Lower leg skin (tissue), 4 donors: ENCODE measurements around the gene NRXN2. TPM values are rescaled to one million over a fixed set of nuclear protein-coding genes. Genes with fewer than 3 reads are reported as not detected.

ENCODE experiments used
- DNase-seq, 2 donors: peaks; one replicate each; pipeline ENCODE4 v3.0.0-alpha.2; 2019; ENCODE audit warnings: low spot score in 2 of 2
- H3K4me3 ChIP-seq: fragments of 200-600 bp; sonication (generic); 2 replicates; pipeline ENCODE4 v1.5.1; 2017; ENCODE audit warnings: mild to moderate bottlenecking, low read depth; ENCODE audit not compliant: poor library complexity, severe bottlenecking
- CTCF ChIP-seq, 3 donors: fragments of 450-650 bp; IDR thresholded peaks; one replicate each; pipeline ENCODE4 v1.5.1; 2016; ENCODE audit warnings: antibody characterized with exemption in 3 of 3, mild to moderate bottlenecking in 3 of 3, moderate library complexity in 2 of 3
- POLR2A ChIP-seq, 2 donors: fragments of 450-650 bp; IDR thresholded peaks; one replicate each; pipeline ENCODE4 v1.6.1; 2016 to 2017; ENCODE audit warnings: antibody characterized with exemption in 2 of 2, mild to moderate bottlenecking in 1 of 2, moderate library complexity in 1 of 2
- WGBS, 2 donors: methylation state at CpG; one replicate each; pipeline ENCODE4 v1.1.5; 2018; 5-methylcytosine and 5-hydroxymethylcytosine counted together
- intact Hi-C: fragments of 100-400 bp; cut with DNase I; formaldehyde crosslinking; loops from one replicate; pipeline ENCODE4 v1.15.0; 2023; ENCODE audit warnings: low total_unique reads
- total RNA-seq, 4 donors: library from RNA; depleted of rRNA; stranded (reverse); fragments of >200 nt; gene quantifications; one replicate each; pipeline ENCODE4 v1.1.0, GENCODE V29; 2016

NRXN2 gene
- total RNA-seq, 4 donors from 2014 or later, result 0.27 to 7.0 (median 1.1) TPM; not detected in 1

GRCh38 chr11:64753019-64753379, 30.0 kb upstream of the NRXN2 start:
- DNase-seq, result no peak
- no peak overlapping the region for H3K4me3 ChIP-seq
- WGBS, 2 donors, result 94 to 97% methylated on average over 7 of the region's 7 CpGs
- intact Hi-C loops, result no loop called here
- no peak for TF ChIP-seq CTCF (IDR thresholded peaks at IDR 0.05)
- TF ChIP-seq POLR2A (IDR thresholded peaks at IDR 0.05), result no peak

- DNase-seq, result no peak
- TF ChIP-seq POLR2A (IDR thresholded peaks at IDR 0.05), result no peak
- TF ChIP-seq CTCF (IDR thresholded peaks at IDR 0.05), result no peak
- intact Hi-C loops, result no loop called here
- WGBS, 2 donors, result 88 to 89% methylated on average over 14 of the region's 14 CpGs
- H3K4me3 ChIP-seq, result no peak overlapping the region
Measured at GRCh38 chr11:64752175-64752970, 29.4 kb upstream of the NRXN2 start.

- no peak for TF ChIP-seq POLR2A (IDR thresholded peaks at IDR 0.05)
- TF ChIP-seq CTCF (IDR thresholded peaks at IDR 0.05), result no peak
- intact Hi-C loops, result no loop called here
- 96 to 97% methylated on average over 9 of the region's 9 CpGs for WGBS, 2 donors
- no peak for DNase-seq
- H3K4me3 ChIP-seq, result no peak overlapping the region
Measured at GRCh38 chr11:64751580-64751979, 28.6 kb upstream of the NRXN2 start.

- TF ChIP-seq POLR2A (IDR thresholded peaks at IDR 0.05) (no peak), CTCF (IDR thresholded peaks at IDR 0.05) (no peak)
- 87 to 97% methylated on average over 8 of the region's 9 CpGs for WGBS, 2 donors
- no peak for DNase-seq
- intact Hi-C loops, result no loop called here
- H3K4me3 ChIP-seq, result no peak overlapping the region
Measured at GRCh38 chr11:64751136-64751535, 28.1 kb upstream of the NRXN2 start.

- no peak overlapping the region for H3K4me3 ChIP-seq
- no peak for DNase-seq
- no peak for TF ChIP-seq CTCF (IDR thresholded peaks at IDR 0.05)
- no peak for TF ChIP-seq POLR2A (IDR thresholded peaks at IDR 0.05)
- intact Hi-C loops, result no loop called here
- 93 to 97% methylated on average over 13 of the region's 13 CpGs for WGBS, 2 donors
Measured at GRCh38 chr11:64750361-64751054, 27.5 kb upstream of the NRXN2 start.
